Left lobe of liver (tissue), 2 donors: ENCODE data around the gene PHF1. TPM values are rescaled to one million over a fixed set of nuclear protein-coding genes. Genes with fewer than 3 reads are reported as not detected.

Experiments
- ATAC-seq: fragments of 200-7000 bp; cut with Tn5 transposase; one replicate; pipeline ENCODE4 v1.9.1; 2020; ENCODE audit warnings: mild to moderate bottlenecking, moderate library complexity
- DNase-seq: peaks from one replicate; pipeline ENCODE4 v3.0.0-alpha.2; 2020; ENCODE audit warnings: low spot score
- total RNA-seq: library from RNA; stranded (reverse); gene quantifications from one replicate; pipeline ENCODE4 v1.2.1, GENCODE V29; 2021
- donor health status: DM: no; HTN: no; CAD: no; lungs with moderate emphysema.
- donor health status: DM: no; HTN: yes; CAD: no.

Gene PHF1
- total RNA-seq, 1 donor from 2014 or later: 20.7 TPM

DNA sequence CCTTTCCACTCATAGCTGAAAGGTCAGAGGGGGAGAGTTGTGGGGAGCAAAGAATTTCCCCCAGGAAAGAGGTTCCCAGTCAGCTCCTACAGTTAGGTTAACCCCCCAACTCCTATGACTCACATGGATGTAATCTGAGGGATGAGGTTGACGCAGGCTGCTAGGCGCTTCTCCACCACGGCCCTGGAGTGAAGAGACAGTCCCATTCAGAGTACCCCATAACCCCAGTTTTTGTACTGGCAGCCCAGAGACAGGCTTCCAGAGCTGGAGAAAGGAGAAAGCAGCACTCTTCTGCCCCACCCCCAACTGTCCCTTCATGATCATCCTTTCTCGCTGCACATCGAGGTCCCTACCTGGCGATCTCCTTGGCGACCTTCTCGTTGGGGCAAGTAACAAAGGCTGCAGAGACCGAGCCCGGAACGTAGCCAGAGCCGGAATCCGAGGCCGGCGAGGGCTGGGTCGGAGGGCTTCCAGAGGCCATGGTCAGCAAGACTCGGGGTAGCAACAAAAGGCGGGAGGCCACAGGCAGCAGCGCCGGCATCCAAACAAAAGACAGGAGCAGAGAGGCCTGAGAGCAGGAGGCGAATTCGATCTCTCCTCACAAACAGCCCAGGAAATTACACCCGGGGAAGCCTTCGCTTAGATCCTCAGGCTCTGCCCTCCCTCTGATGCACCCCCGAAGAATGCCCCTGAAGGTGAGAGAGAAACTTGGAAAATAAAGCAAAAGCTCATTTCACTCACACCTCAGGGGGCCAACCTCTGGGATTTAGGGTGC lies 6.5 kb downstream of the PHF1 start:
- ATAC-seq (no peak), DNase-seq (no peak)

DNA sequence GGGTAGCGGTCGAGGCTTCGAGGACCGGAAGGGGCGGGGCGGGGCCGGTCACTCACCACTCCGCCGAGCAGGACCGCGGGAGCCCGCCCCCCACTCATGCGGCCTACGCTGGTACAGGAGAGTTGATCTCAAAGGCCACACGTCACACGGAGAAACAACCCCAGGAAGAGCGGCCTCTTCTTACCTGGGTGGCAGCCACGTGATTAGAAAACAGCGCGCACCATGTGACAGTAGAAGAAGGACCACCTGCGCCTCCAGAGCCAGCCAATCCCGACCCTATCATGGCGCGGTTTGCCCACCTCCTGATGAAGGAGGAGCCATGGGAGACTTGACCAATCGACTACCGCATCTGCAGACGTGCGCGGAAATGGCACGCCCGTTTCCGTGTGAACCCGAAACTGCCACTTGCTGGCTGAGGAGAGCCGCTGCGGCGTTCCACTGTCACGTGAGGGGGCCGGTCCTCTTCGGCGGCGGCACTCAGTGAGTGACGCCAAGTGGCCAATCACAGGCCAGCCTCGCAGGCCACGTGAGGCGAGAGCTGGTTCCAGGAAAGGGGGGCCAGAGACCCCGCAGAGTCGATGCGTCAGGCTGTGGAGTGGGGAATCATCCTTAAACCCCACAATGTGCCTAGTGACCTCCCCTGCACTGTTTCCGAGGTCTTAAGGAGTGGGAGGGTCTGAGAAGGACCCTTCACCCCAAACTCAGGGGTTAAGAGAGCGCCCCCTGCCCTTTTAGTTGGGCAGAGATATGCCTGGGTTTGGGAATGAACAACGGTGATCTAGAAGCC lies 7.3 kb downstream of the PHF1 start, which contains the start of gene CUTA:
Gene CUTA, minus strand, starts transcription at position 205 of the 787 bp plus-strand sequence. Its CDS starts 107 bp downstream, at position 98.
- ATAC-seq (peak; percentile 94), DNase-seq (peak; percentile 99)

DNA sequence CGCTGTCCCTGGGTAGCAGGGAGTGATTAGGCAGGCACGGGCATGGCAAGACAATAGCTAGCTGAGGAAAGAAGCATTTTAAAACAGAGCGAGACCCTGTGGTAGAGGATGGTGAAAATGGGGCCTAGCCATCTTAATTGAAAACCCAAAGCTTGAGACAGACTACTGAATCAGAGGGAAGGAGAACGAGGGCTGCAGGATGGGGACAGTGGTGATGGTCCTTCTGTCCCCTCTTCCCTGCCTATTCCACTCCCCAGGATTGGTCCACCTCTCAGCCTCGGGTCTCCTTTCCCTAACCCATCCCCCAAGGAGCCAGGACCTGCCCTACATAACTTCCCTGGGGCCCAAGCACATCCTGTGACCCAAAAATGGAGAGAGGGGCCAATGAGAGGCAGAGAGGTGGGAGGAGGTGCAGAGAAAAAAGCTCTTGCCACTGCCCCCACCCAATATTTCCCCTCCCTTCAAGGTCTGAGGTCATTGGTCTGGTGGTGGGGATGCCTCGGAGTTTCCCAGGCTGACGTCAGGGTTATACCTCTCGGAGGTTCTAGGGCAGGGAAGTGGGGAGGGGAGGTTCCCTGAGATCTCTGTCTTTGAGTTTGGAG lies 8.0 kb downstream of the PHF1 start:
- DNase-seq: no peak
- no peak for ATAC-seq

DNA sequence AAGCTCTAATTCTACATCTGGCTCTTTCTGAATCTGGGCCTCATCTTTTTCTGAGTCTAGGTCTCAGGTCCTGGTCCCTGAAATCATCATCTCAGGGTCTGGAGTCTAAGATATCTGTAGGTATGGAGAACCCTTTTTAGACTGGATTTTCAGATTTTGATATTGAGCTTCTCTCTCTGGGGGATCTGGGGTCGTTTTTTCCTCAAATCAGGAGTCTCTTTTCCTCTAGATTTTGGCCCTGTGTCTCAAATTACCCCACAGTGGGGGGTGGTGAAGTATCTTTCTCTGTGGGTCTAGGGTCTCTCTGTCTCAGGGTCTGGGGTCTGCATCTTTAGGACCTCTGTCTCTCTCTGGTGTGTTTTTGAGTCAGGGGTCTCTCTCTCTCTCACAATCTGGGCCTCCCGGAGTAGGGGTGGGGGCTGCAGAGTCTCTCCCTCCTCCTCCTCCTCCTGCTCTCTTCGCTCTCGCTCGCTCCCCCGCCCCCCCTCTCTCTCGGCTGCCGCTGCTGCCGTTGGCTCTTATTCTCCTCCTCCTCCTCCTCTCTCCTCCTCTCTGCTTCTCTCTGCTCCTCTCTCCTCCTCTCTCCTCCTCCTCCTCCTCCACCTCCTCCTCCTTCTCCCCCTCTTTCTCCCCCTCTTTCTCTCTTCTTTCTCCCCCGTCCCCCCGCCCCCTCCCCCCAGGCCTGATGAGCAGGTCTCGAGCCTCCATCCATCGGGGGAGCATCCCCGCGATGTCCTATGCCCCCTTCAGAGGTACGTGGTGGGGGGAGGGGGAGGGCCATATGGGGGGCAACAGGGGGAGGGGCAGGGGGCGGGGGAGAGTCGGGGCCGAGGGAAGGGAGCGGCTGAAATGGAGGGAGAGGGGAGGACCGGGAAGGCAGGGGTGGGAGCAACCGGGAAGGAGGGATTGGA lies 9.0 kb downstream of the PHF1 start, which contains the start of gene SYNGAP1:
Gene SYNGAP1, plus strand, starts transcription at position 486 of the 911 bp plus-strand sequence. Its CDS starts 200 bp downstream, at position 686.
- ATAC-seq (no peak), DNase-seq (no peak)

DNA sequence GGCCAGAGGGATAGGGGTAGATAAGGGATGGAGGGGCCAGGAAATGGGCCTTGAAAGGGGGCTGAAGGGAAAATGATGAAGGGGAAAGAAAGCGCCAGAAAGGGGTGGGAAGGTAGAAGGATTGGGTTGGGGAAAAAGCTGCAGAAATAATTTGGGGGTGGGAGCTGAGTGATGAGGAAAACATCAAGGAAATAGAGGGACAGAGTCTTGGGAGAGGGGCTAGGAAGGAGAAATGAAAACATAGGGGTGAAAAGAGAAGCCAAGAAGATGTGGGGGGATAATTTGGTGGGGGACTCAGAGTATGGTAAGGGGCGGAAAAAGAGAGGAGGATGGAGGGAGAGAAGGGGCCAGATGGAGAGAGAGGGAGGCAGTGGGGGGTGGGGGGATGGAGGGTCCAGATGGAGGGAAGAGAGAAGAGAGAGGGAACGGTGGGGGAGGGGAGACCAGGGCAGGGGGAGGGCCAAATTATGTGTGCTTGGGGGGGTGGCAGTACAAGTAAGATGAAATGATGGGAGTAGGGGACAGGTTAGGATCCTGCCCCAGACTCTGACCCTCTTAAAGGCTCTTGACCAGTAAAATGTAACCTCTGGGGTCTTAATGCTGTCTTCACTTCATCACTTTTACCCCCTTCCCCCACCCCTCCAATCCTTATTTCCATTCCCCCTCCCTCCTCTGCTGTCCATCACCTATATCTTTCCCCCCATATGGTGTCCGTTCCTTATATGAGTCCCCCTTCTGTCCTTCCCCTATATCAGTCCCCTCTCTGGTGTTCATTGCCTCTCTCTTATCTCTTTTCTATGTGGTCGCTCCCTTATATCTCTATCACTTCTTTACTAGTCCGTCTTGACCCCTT lies 9.9 kb downstream of the PHF1 start:
- no peak for ATAC-seq

DNA sequence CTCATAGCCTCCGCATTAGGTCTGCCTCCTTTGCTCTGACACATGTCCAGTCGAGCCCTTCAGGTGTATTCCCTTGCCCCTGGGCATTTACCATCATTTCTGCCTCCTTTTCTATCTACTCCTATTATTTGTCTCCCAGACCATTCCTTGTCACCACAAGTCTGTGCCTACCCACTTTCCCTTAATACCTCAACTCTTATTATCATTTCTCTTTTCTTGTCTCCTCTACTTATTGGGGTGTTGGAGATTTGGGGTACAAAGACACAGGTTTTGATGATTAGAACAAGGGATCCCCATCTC lies 10.5 kb downstream of the PHF1 start:
- ATAC-seq: no peak
- DNase-seq: no peak

More for the DNA sequence above, 9.9 kb downstream of the PHF1 start:
- DNase-seq: no peak

DNA sequence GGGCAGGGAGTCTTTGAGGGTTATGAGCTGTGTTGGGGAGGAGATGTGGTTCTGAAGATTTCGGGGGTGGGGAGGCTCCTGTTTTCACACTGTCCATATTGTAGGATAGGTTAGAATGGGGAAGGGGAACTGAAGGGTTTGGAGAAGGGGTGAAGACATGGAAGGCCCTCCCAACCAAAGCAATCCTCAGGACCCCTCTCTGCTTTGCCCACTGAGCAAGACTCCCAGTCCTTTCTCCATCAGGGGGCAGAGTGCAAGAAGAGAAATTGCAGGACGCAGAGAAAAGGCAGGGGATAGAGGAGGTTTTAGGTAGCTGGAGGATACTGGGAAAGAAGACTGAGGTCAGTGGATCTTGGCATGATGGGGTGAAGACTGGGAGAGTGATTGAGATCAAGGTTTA lies 13.0 kb downstream of the PHF1 start:
- ATAC-seq (no peak), DNase-seq (no peak)

DNA sequence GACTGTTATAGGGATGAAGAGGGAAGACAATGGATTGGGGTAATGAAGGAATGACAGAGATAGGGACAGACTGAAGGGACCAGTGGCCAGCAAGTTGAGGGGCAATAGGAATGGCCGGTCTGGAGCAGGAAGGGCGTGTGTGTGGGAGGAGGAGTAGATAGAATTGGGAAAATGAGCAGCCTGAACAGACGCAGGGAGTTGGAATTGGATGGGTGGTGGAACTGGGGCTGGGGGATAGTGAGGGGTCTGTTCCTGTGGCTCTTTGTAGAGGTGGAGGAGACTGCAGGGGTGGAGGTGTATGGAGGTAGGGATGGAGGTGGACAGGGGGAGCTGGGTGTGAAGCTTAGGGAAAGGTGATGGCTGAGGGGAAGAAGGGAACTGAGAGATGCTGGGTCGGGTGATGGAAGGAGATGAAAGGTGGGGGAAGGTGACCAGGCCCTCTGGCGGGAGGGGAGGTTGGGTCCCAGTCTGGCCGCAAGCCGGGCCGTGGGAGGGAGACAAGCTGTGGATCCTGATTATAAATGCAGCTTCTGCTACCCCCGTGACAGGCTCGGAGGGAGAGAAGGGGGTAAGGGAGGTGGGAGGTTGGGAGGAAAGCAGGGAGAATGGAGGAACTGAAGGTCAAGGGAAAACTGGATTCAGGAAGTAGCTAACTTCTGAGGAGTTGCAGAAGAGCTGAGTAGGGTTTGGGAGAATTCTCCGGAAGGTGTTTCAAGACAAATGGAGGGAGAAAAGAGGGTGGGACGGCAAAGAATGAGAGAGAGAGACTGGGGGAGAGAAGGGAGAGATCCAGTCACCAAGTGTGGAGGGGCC lies 14.2 kb downstream of the PHF1 start:
- DNase-seq: no peak
- ATAC-seq: no peak

DNA sequence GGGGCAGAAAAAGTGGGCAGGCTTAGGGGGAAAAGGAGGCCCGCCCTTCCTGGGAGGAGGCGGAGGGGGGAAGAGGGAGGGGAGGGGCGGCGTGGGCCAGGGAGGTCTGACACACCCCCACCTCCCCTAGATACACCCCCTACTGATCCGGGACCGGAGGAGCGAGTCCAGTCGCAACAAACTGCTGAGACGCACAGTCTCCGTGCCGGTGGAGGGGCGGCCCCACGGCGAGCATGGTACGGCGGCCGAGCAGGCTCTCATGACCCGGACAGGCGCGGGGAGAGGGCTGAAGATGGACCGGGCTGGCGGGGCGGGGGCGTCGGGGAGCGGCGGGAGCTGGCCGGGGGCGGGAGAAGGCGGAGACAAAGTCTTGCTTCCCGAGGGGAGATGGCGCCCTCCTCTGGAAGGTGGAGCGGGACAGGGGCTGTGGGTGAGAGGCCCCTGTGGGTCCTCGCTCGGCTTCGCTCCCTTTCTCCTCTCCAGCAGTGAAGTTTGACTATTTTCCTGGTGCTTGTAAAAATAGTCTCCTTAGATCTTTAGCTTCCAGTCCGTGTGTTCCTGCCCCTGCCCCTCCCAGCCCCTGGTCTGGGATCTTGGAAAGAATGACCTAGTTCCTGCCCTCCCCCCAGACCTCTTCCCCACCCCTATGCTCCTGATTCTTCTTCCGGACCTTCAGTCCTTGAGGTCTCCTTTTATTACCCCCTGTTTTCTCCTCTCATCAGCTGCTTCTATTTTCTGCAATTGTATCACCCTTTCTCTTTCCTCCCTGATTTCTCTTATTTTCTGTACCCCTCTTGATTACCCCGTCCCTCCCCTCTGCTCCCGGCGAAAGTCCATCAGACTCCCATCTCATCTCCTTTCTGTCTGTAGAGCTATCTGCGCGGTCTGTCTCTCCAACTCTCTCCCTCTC lies 15.1 kb downstream of the PHF1 start:
- peak; percentile 77 for ATAC-seq
- DNase-seq: peak; percentile 79

DNA sequence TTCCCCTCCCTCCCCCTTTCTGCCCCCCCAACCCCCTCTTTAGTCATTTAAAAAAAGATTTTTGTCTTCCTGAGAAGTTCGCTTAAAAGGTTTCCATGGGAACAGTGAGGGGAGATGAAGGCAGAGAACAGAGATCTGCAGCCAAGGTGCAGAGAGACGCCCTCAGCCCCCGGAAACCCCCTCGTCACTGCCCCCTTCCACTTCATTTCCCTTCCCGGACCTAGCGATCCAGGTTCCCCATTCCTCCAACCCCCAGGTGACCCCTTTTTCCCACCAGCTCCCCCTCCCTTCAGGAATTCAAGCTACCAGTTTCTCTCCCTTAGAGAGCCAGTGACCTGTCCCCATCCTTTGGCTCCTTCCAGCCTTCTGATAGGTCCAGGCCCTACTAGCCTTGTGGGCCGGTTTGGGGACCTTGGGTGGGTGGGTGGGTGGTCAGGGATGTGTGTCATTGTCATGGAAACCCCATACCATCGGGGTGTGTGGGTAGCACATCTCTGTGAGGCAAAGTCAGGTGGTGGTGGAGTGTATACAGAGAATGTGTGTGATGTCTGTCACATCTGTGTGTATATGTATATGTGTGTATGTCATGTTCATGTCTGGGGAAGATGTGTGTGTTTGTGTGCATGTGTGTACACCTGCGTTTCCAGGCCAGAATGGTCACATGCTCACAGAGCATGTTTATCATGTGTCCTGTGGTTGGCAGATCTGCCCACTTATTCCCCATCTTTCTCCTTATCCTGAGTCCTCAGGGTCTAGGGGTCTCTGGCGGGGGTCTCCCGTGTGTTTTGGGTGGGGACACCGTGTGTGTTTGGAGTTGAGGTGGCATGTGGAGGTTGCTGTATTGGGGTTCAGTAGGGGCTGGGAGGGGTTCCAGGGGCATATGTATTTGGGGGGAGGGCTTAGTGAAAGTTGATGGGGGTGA lies 16.0 kb downstream of the PHF1 start:
- DNase-seq (no peak), ATAC-seq (no peak)

DNA sequence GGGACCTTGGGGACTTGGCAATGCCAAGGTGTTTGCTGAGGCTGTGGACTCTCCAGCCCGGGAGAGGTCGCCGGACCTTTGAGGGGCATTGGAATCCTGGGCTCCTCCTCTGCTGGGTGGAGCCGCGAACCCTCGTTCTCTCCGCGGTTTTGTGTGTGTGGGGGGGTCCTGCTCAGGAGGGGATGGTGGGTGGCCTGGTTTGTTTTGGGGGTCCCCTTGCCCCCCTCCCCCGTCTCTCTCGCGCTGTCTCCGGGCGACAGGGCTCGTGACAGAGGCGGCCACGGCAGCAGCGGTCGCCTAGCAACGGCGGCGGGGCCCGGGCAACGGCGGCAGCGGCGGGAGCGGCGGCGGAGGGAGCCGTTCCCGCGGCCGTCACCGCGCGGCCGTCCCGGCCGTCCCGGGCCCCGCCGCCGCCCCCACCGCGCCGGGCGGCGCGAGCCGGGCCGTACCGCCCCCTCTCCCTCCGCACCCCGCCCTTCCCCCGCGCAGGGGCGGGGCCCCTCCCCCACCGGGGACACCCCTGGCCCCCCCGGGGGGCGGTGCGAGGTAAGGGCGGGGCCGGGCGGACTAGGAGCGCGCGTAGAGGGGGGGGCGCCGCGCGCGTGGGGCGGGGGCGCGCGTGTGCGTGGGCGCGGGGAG lies 16.9 kb downstream of the PHF1 start:
- DNase-seq (no peak), ATAC-seq (peak; percentile 19)

DNA sequence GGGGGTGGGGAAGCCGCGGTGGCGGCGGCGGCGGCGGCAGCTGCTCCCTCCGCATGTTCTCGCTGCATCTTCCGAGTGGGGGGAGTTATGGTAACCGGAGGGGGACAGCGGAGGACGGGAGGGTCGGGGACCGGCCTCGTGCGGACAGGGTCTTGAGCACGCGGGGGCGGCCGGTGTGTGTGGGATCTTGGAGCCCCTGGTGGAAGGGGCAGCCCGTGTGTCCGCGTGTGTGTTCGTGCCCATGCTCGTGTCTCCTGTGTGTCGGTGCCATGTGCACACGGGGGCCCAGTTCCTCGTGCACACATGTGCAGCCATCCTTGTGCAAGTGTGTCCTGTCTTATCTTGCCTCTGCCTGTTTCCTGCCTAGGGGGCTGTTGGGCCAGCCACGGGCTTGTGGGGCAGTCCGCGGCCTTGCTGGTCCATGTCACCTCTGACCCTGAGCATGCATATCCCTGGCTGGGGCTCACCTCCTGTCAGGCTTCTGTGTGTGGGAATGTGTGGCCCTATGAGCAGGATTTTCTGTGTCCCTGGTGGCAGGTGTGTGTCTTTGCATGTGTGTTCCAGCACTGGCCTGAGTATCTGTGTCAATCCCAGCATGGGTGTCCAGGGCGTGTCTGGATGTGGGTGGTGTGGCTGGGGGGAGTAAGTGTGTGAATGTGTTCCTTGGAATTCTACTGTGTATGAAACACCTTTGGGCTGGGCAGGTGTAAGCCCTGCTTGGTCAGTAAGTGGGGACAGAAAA lies 17.6 kb downstream of the PHF1 start:
- DNase-seq (no peak), ATAC-seq (peak; percentile 5)

DNA sequence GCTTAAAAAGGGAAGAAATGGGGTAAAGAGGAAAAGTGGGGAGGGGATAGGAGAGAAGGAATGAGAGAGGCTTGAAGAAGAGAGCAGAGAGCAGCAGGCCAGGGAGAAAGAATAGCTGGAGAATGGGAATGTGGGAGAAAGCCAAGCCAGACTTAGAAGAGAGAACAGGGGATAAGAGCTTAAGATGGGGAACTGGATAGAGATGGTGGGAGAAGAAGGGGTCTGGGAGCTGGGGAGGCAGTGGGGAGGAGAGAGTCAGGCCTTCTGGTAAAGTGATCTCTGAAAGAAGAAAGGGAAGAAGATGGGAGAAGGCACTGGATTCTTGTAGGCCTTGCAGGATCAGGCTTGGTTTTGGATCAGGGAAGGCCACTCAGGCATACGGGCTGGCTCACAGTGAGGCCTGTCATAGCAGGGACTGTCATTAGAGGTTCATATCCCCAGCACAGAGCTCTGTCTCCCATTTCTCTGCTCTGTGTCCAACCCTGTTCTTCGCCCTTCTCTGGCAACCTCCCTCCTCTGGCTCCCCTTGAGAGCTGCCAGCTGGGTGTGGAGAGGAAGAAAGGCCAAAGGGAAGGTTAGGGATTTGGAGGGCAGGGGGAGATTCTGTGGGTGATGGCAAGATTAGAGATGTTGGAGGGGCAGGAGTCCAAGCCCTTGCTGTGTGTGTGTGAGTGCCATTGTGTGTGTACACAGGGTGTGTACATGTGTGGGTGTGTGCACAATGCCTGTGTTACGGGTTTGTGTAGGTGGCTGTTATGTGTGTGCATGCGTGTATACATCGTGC lies 18.3 kb downstream of the PHF1 start:
- no peak for ATAC-seq
- no peak for DNase-seq

DNA sequence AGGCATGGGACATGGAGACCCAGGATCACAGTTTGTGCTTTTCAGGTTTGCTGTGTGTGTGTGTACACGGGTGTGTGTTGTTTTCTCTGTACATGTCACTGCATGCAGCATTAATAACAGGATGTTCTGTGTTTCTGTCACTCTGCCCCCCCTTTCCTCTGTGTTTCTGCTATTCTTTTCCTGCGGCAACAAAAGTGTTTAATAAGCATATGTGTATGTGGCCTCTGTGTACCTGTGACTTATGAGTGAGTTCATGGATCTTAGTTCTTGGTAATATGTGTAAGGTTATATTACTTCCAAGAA lies 18.9 kb downstream of the PHF1 start:
- DNase-seq: no peak
- ATAC-seq: no peak

DNA sequence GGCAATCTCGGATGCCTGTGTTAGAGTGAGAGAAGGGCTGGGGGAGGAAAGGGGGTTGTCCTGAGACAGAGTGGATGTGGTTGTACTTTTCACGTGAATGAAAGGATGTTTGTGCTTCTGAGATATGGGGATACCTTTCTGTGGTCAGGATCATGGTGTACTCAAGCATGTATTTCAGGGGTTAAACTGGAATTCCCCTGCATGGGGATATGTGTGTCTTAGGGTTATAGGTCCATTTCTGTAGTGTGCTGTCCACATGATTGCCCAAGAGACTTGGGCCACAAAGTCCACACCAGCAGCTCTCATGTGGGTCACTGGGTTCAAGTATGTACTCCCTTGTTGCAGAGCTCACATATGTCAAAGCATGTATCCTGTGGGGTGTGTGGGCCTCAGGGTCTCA lies 19.5 kb downstream of the PHF1 start:
- DNase-seq (no peak), ATAC-seq (peak; percentile 17)
